HG02884 (cell line): Measurements from ENCODE around the gene AGAP1.

Experiments
- ATAC-seq: cut with Tn5 transposase; IDR thresholded peaks from one replicate; pipeline ENCODE4 v1.9.1; 2021; ENCODE audit warnings: mild to moderate bottlenecking, moderate library complexity; ENCODE audit not compliant: unreplicated experiment

The AGAP1 gene

DNA sequence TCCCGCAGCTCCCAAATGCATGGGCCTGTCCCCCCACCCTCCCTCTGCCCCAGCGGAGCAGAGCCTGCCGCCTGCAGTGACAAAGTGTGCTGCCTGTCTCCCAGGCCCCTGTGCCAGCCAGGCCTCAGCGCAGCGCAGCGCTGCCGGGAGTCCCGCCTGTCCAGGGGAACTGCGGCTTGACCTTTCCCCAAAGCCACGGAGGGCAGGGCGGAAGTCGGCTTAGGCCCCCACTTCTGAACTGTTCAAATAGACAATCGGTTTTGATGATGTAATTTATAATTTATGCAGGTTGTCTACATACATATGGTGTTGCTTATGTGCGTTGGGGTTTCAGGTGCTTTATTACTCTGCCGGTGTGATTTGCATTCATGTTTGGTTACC lies 667.2 kb downstream of the AGAP1 start:
- no peak for ATAC-seq

DNA sequence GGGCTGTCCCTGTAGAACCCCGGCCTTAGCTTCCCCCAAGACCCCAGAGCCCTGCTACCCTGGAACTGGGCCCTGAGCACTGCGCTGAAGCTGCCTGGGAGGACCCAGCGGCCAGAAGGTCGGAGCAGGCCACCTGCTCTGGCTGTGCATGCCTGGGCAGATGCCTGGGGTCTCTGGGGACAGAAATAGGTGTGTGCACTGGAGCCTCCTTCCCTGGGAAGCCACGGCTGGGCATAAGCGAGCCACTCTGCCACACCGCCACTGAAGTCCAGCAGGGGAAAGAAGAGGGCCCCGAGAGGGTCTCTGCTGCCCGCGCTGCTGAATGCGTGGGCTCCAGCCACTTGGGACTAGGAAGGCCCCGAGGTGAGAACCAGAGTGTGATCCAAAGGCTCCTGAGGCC lies 667.7 kb downstream of the AGAP1 start:
- no peak for ATAC-seq

DNA sequence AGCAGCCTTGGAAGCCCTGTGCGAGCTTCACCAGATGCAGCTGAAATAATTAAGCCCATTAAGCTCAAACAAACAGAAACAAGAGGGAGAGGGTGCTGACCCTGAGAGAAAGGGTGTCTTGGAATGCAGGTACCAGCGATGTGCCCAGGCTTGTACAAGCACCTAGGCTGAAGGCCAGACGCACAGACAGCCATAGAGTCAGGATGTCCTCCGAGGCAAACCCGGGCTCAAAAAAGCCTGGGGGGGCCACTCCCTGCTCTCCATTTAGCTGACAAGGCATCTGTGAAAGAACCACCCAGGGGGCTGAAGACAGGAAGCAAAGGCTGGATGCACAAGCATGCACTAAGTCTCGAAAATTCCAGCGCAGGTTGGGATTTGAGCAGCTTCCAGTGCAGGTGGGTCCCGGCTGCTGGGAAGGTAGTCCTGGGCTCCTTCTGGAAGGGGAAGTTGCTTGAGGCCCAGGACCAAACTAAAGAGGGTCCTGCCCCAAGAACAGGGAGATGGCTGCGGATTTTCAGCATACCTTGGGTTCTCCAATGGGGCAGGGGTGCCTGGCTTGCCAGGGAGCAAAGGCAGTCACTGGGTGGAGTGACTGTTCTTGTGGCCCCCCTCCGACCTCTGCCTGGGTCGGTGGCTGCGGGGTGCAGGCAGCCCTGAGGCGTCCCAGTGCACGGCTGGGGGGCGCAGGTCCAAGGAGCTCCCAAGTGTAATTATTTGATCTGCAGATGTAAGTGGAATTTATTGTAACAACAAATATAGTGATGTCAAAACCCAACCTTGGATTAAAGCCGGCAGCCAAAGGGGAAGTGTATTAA lies 668.4 kb downstream of the AGAP1 start:
- no peak for ATAC-seq

DNA sequence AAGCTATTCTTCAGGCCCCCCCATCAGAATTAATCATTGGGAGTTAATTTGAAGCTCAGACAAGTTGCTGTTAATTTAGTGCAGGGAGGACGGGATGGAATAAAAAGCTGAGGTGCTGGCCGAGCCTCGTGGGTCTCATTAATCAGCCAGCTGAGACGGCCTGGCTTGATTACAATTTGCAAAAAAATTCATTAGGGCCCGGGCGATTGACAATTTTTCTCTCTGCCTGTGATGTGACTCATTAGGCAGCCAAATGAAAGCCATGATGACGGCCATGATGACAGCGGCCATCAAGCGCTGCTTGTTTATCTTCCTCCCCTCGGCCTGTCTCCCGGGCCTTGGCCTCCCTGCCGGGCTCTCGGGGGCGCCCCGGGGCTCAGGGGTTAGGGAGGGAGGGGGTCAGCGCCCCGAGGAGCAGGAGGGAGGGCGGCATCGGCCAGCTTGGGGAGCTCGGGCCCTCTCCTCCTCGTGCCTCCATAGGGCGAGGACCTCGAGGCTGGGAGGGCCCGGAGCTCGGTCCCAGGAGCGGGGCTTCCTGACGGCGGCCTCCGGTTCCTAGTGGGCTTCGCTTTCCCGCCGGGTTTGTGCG lies 669.1 kb downstream of the AGAP1 start:
- ATAC-seq: no peak

DNA sequence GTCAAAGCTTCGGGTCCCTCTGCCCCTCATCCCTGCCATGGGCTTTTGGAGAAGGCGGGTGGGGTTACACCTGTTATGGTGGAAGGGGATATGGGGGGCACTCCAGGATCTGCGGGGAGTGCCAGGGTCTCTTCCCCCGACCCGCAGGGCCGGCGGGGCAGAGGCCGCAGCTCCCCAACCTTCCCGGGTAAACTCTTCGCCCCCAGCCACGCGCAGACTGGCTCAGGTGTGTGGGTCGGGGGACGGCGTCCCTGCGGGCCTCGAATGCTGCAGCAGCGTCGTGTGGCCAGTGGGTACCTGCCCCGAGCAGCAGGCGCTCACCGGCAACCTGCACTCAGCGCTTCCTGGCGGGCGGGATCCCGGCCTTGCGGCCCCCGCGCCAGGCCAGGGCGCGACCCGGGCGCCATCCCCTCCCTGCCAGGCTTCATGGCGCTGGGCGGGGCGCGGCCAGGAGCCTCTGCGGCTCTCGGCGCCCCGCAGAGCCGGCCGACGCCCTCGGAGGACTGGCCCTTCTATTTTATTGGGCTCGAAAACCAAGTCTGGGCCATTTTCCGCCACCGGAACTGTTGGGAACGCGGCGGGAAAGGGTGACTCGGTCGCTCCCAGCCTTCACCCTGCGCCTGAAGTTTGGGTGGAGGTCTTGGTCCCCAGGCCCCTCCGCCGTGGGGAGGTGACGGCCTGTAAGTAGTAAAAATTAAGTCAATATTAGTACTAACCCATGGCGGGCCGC lies 669.8 kb downstream of the AGAP1 start:
- no peak for ATAC-seq

DNA sequence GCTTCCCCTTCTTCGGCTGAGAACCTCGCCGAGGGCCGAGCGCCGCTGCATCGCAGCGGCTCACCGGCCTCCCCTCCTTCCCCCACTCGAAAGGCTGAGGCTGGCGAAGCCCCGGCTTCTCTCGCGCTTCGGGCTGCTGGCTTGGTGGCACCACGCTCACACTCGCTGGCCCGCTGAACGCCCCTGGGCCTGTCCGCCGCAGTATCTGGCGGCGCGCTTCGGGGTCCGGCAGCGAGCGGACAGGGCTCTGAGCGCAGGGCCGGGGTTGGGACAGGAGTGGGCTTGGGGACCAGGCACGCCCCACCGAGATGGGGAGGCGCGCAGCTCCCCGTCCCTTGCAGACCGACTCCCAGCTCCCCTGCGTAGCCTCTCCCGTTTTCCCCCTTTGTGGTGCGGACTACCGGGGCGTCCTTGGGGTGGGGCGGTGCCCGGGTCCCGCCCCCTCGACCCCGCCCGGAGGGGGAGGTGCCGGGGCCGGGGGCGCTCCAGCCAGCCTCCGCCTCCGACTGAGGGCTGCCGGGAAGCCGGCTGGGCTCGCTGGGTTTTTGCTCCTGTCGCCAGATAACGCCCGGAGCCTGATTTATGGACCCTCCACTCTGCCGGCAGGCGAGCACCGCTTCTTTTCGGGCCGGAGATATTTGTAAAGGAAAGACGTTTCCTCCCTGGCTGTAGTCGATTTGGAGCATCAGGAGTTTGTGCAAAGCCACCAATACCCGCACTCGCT lies 670.5 kb downstream of the AGAP1 start:
- ATAC-seq: no peak

DNA sequence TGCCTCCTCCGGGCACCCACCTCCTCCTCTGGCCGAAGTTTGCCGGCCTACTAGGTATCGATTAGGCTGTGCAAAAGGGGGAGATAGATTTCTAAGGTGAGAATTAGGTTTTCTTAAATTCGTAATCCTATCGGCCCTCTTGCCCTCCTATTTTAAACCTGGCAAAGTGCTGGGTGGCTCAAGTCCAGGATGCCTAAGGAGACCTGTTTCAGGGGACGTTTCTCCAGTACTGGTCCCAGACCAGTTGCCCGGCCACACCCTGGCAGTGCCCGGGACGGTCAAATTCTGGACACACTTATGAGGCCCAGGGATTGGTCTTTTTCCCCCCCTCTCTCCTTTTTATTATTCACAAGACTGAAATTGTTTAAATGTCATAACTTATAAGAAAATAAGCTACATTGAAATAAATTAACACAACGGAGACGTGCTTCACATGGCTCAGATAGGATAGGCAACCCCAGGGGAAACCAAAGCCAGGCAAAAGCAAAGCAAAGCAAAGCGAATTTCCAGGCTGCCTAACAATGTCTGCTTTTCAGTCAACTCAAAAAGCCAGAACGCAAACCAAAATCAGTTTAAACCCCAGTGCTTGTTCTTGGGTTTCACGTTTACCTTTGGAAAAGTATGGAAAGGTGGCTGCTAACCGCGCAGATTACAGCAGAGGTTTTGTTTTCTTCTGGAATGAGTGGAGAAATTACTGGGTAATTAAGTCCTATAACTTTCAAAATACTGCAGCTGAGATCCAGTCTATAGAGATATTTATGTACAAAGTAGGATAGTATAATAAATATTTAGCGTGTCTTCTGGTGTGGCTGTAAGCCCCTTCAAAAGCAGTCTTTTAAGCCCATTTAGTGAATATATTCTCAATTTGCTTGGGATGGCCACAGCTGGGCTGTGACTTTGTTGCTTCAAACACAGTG lies 671.3 kb downstream of the AGAP1 start:
- ATAC-seq: no peak

DNA sequence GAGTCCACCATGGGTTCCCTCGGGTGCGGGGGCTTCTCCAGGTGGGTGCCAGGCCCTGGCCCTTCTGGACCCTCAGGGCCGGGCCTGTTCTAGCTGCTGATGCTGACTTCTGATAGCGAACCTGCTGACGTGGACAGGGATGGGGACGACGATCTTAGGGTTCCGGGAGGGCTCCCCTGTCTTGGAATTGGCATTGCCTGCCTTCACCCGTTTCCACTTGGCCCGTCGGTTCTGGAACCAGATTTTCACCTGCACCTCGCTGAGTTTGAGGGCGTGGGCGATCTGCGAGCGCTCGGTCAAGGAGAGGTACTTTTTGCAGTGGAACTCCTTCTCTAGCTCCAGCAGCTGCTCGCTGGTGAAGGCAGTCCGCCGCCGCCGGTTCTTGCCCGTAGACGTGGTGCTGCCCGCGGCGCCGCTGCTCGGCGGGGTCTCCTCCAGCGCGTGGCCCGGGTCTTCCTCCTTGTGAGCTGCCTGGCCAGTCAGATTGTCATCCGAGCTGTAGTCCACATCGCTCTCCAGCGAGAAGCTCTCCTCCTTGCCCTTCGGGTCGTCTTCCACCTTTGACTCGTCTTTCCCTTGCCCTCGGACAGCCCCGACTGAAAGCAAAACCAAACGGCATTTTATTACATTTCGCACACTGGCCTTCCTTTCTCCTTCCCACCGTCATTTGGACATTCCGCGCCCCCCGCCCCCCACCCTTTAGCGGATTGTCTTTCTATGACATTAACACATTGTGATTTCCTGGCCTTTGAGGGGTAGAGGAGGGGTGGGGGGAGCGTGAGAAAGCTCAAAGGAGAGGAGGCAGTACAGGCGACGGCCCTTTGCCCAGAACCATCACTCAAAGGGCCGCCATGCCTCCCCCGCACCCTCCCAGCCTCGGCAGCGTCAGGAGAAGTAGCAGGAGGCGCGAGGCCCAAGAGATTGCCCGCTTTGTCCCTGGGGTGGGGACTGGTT lies 672.3 kb downstream of the AGAP1 start:
- no peak for ATAC-seq

DNA sequence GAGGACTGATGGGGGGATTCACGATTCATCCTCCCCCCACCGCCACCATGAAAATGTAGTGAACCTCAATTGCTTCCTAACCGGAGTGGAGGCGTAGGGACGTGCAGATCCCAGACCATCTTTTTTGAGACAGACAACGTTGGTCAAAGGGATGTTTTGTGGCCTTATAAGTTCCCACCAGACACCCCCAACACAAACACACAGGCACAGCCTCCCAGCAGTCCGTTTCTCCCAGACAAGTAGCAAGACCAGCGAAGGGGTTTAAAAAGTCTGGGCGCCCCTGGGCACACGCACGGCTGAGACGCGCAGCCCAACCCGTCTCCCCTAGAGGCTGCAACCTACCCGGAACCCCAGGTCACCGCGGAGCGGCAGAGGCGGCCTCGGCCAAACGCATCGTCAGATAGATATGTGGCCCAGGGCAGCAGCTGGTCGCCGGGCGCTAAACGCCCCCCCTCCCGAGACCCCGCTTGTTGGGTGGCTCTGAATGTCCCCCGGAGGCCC lies 673.0 kb downstream of the AGAP1 start:
- no peak for ATAC-seq

DNA sequence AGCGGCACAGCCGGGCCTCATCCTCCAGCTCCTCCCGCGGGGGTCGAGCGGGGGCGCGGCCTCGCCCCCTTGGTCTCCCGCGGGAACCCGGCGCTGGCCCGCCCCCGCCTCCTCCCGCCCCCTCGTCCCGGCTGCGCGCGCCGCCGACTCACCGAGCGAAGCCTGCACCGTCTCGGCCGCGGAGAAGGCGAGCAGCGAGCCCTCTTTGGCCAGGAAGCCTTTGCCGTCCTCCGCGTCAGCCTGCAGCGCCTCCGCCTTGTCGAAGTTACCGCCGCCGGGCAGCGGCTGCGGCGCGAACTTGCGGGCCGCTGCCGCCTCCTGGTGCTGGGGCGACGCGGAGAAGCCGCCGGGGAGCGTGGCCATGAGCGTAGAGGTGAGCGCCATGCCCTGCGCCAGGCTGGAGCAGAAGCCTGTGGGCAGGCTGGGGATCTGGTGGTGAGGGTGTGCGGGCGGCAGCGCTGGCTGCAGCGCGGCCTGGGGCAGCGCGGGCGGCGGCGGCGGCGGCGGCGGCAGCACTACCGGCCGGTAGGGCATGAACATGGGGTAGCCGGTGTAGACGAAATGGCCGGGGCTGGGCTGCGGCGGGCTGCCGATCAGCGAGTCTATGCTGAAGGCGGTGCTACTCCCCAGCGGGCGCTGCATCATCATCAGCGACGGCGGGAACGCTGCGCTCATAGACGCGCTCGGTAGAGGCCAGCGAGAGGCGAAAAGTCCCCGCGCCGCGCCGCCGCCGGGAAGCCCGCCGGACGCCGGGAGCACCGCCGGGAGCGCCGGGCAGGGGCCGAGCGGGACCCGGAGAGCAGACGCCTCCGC lies 673.7 kb downstream of the AGAP1 start:
- no peak for ATAC-seq

DNA sequence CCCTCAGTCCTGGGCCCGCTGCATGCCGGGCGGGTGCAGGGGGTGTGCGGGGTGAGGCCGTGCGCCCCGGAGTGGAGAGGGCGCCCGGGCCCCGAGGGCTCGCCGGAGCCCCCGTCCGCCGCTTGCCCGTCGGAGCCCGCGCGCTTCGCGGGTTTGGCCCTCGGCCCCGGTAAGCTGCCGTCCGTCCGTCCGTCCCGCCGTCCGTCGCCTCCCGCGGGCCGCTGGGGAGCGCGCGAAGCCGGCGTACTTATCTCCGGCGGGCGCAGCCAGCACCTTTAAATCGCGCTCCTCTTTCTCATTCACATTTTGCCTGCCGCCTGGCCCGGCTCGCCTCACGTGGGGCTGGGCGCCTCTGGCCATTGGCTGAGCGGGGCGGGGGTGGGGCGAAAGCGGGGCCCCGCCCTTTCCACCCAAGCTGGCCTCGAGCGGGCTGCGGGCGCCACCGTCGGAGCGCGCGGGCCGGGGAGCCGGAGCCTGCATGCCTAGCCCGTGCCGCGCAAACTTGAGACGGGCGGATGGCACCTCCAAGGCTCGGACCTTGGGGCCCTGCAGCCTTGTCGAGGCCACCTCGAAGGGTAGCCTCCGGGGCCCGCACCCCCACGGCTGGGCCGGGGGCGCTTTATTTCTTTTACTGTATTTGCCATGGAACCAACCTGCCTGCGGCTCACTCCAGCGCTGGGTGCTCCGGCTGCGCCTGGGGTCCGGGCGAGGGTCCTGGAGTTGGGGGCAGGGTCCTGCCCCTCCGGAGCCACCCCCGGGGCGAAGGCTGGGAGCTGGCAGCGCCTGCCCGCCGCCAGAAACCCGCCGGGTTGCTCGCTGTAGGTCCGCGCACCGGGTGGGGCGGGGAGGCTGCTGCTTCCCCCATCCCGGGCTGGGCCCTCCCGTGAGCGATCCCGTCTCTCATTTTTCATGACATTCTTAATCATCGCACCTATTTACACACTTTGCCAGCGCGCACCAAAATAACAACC lies 674.6 kb downstream of the AGAP1 start, which contains the start of gene GBX2:
Gene GBX2, minus strand, starts transcription at position 277 of the 971 bp plus-strand sequence. CDS start 415 bp downstream, outside the sequence.
- ATAC-seq: no peak

DNA sequence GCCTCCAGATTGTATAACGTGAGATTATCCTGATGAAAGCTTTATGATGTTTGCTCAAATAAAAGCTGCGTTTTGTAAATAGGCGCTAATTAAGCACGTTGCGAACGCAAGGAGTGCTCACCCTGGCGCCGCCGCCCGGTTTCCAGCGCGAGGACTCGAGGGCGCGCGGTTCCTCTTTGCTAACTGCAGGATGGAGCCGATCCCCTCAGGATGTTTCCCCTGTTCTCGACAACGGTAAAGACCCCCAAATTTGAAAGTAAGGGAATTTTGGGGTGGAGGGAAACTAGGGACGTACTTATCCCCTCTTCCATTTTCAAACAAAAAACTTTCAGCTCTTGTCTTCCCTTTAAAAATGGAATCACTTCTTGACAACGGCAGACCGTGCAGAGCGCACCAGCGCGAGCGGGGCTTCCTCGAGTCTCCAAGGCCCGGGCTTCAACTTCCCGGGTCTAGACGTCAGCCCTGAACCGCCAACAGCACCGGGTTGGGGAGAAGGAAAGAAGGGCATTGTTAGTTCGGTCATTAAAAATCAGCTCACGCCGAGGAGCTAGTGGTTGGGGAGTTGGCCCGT lies 675.4 kb downstream of the AGAP1 start:
- no peak for ATAC-seq

DNA sequence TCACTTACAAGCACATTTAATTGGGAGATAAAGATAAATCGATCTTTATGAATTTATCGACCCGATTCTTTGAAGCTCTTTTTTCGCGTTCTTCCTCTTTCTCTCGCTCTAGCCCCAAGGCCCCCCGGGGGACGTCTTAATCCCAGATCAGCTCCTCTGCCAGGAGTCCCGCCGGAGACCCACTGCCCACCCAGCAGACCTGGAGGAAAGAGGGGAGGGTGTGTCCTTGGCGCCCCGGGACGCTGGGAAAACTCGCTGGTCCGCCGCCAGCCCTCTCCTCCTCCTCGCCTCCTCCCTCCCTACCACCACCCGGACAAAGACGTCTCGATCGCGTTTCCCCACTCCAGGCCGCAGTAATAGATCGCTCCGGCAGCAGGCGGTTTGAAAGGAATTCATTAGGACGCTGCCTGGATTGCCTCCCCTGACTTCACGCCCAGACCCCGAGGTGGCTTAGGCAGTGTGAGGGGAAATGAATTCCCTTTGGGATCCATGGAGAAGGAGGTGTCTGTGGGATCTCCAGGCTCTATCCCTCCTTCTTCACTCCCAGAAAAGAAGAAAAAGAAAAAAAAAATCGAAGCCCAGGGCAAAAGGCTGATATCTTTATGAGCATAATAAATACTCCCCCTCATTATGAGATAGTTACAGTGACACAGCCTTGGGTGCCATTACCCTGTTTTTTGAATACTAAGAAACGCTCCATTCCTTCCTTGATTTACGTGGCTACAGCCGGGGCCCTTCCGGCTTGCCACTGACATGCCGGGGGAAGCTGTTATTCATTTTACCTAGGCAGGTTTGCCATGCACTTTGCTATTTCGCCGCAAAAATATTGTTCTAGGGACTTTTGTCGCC lies 676.1 kb downstream of the AGAP1 start:
- ATAC-seq: no peak

DNA sequence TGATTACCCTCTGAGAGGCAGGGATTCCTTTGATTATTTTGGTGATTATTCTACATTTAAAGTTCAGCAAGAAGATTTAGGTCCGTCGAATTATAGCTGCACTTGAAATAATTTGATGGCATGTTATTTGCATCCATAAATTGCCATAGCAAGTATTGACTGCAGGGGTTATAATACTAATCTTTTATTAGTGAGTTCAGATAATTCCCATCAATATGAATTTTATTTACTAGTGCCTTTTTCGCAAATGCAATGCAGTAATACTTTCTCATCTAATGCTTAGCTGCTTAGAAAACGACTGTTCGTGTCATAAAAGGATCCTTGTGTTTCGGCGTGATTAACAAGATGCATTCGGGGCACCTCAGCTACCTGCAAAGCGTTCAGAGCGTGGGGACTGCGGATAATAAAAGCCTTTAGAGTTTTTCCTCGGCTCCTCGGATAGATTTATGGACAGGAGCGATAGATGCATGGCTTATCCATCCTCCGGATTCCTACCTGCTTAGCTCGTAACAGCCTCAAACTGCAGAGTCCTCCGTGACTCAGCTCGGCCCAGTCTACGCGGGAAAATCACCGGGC lies 676.8 kb downstream of the AGAP1 start:
- no peak for ATAC-seq

DNA sequence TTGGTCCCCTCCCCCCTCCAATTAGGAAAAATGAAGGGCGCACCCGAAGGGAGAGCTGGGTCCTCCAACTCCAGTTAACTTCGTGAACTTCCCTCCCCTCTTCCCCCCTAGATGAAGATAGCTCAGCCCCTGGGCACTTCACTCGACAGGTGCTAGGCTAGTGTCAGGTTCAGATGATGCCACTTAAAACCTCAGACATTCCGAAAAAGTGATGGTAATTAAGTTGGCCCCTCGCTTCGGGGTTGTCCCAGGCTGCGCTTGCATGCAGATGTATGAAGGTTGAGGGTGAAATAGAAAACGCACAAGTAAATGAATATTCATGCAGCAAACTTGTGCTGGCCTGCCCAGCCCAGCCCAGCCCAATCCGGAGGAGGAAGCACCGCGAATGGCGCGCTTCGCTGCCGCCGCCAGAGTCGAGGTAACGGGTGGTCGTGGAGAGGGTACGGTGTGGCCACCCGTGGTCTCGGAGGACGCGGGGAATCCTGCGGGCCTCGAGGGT lies 677.4 kb downstream of the AGAP1 start:
- no peak for ATAC-seq
